Left renal pelvis (tissue), 4 donors: ENCODE data around the gene TBC1D16. TPM values are rescaled to one million over a fixed set of nuclear protein-coding genes. Genes with fewer than 3 reads are reported as not detected.

Experiments
- DNase-seq, 4 donors: peaks; one replicate each; pipeline ENCODE4 v3.0.0-alpha.2; 2013; ENCODE audit warnings: low read depth in 4 of 4, low spot score in 3 of 4
- polyA plus RNA-seq, 4 donors: library from polyadenylated mRNA; unstranded; fragments of 120-200 nt; gene quantifications; one replicate each; pipeline ENCODE4 v1.2.1, GENCODE V29; 2013; ENCODE audit not compliant: insufficient read length in 4 of 4

The TBC1D16 gene
- polyA plus RNA-seq, result 10 to 100 TPM; 27.8 to 31.5 (median 30.4) TPM

DNA sequence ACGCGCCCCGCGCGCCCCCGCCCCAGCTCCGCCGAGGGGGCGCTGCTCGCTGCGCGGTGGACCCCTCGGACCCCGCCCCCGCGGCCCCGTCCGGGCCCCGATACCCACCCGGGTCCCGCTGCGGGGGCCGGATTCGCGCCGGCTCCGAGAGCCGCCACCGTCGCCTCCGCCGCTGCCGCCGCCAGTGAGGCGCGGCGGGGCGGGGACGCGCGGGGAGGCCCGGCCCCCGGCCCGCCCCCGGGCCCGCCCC lies at the start of gene TBC1D16:
Gene TBC1D16, minus strand, starts transcription at position 186 of the 250 bp plus-strand sequence. CDS start 22,325 bp downstream, outside the sequence.
- no peak for DNase-seq

DNA sequence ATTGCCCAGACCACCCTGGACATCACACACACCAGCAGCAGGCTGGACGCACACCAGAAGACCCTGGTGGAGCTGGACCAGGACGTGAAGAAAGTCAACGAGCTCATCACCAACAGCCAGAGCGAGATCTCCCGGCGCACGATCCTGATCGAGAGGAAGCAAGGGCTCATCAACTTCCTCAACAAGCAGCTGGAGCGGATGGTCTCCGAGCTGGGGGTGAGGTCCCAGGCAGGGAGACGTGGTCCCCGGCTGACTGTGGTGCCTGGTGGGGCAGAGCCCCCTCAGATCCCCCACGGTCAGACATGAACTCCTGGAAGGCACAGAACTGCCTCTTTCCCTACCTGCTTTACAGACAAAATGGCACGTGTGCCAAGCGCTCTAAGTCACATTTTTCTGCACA lies 49.1 kb upstream of the TBC1D16 start:
- DNase-seq, result no peak

DNA sequence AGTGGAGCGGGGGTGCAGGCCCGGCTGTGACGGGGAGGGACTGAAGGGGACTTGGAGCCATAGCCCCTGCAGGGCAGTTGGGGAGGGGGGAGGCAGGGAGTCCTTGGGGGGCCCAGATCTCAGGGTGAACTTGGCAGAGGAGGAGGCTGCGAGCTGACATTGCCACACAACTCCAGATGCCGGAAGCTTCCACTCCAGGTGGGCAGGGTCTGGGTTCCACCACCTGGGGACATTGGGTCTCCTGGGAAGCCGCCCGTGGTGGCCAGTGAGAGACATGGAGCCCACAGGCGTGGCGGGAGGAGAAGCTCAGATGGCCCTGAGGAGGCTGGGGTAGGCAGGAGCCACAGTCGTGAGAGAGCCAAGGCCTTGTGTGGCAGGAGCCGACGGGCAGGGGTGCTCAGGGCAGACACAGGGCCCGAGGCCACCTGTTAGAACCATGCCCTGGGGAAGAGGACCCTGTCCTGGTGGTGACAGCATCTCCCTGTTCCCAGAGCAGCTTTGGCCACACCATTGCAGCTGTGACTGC lies 47.5 kb upstream of the TBC1D16 start:
- DNase-seq, result no peak

DNA sequence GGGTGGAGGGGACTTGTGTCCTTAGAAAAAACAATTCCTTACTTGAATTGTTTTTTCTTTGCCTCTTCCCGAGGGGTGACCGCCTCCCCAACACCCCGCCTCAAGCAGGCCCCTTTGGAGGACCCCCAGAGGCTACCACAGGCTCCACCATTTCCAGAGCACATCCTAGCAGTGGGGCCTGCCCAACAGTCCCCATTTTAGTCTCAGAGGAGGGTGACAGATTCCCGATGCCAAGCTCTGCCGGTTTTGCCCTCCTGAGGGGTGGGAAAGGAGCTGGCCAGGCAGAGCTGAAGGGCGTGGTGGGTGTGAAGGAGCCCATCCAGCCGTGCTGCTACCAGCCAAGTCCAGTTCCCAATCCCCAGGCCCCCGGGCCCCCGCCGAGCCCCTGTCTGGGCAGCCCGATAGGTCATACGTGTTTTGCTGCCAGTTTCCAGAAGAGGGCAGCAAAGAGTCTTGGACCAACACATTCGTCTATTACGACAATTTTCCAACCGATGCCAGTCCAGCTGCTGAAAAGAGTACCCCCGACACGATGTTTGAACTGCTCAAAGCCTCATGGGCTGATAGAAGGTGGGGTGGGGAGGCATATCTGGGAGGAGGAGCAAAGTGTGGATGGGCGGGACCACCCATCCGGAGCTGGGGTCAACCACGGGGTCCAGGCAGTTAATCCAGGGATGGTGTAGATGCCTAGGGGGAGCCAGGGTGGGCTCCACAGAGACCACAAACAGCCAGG lies 46.9 kb upstream of the TBC1D16 start:
- DNase-seq, result peak in 1 of 4 donors; percentile 71

- DNase-seq, result no peak
These were observed 45.9 kb upstream of the TBC1D16 start for GRCh38 chr17:80081596-80081995.

DNA sequence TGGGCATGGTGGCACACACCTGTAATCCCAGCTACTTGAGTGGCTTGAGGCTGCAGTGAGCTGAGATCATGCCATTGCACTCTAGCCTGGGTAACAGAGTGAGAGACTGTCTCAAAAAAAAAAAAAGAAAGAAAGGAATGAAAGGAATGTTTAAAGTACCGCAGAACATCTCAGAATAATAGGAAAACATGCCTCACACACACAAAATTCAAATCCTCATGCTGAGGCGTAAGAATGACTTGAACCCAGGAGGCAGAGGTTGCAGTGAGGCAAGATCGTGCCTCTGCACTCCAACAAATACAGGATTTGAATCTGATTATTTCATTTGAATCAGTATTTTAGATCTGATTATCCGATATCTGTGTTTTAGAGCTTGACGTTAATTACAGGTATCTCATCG lies 44.4 kb upstream of the TBC1D16 start:
- DNase-seq, result no peak

DNA sequence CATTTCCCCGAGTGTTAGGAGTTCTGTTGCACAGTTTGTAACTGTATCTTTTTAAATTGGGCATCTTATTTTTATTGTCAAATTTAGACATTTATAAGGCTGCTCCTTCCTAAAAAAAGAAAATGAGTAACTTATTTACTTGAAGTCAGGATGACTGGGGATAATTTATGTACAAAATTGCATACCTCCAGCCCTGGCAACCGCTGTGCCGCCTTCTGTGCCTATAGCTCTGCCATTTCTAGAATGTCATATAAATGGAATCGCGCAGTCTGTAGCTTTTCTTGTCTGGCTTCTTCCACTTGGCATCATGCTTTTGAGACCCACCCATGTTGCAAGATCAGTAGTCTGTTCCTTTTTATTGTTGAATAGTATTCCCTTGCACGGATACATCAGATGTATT lies 36.7 kb upstream of the TBC1D16 start:
- no peak for DNase-seq

GRCh38 chr17:80071116-80071841 lies 35.6 kb upstream of the TBC1D16 start:
- DNase-seq, result no peak

GRCh38 chr17:80070375-80071115 lies 34.9 kb upstream of the TBC1D16 start:
- DNase-seq, result no peak

GRCh38 chr17:80068301-80069222 lies 32.9 kb upstream of the TBC1D16 start:
- peak in 1 of 4 donors; percentile 48 for DNase-seq

DNA sequence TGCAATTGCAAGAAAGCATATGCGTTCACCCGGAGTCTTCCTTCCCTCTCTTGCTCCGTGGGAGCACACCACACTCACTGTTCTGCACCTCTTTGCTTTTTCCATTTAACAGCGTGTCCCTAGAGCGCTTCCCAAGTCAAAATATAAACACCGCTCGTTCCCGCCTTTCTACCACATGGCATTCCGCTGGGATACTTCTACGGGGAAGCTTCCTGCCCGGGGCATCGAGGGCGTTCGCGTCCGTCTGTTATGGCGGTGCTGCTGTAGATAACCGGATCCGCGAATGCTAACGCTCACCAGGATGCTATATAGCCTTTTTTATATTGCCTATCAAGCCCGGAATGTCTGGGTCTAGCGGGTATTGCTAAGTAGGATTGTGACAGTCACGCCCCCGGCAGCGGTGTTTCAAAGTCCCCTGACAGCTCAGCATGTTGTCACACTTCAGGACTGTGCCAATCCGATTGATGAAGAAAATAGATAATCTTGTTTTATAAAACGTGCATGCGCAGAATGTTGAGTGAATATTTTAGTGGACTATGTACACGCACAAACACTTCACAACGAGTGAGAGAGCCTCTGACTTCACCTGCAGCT lies 31.8 kb upstream of the TBC1D16 start:
- no peak for DNase-seq

DNA sequence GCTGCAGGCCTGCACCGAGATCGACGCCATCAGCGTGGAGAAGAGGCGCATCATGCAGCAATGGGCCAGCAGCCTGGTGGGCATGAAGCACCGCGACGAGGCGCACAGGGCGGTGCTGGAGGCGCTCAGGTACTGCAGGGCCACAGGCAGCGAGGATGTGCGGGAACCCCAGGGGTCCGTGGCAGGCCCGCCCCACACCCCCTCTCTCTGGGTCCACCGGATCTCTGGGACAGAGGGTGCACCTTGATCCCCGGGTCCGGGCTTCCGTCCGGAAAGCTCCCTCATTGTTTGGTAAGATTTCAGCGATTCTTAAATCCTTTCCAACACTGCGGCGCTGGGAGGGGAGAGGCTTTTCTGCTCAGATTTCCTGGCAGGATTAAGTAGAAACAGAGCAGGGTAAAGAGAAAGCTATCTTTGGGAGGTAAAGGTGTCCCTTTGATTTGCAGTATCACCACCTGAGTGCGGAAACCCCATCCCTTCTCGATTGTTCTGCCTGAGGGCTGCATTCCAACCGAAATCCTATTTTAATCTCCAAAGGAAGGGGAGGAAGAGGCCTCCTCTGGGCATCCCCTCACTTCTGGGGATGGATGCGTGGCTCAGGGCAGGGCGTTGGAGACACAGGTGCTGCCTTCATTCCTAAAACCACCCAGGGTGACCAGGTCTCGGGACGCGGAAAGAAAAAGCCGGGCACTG lies 30.0 kb upstream of the TBC1D16 start:
- DNase-seq, result no peak

GRCh38 chr17:80064696-80065095 lies 29.0 kb upstream of the TBC1D16 start:
- DNase-seq, result no peak

- no peak for DNase-seq
These were observed 28.3 kb upstream of the TBC1D16 start for GRCh38 chr17:80063830-80064585.

DNA sequence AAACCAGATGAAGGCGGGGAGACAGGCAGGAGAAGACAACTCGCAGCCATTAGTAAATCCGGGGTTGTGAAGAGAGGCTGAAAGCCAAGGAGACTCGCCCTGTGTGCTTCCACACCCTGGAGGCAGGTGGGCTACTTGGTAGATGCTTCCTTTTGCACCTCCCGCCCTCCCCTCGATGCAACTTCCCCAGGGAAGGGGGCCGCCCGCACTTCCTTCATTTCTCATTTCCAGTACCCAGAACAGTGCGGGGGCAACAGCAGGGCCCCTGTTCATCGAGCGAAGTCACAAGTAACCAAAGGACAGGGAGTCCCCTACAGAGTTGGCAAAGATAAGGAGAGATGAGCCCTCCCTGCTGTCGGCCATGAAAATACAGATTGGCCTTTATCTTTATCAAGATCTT lies 25.7 kb upstream of the TBC1D16 start:
- no peak for DNase-seq

DNA sequence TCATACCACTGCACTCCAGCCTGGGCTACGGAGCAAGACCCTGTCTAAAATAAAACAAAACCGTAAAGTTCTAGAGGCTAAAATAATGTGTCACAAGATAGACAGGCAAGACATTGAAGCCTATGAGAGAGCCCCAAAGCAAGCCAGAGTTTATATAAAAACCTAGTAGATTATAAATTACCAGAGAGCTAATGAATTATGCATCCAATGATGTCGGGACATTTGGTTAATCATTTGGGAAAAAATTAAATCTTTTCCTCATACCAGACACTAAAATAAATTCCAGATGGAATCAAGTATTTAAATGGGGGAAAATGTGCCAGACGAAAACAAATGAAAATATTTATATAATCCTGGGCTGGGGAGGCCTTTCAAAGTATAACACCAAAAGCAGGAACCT lies 25.0 kb upstream of the TBC1D16 start:
- no peak for DNase-seq

GRCh38 chr17:80058311-80058955 lies 22.8 kb upstream of the TBC1D16 start:
- no peak for DNase-seq

DNA sequence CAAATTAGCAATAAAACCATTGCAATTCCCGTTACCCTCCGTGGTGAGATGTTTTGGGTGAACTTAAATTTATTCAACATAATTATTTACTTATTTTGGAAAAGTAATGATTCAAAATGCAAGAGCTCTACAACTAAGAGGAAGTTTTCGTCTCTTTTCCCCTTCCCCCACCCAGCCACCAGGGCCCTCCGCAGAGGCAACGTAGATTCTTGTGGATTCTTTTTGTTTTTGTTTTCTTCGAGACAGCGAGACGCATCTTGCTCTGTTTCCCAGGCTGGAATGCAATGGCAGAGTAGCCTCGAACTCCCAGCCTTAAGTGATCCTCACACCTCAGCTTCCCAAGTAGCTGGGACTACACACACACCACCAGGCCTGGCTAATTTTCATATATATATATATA lies 19.9 kb upstream of the TBC1D16 start:
- DNase-seq, result no peak
